Lower leg skin (tissue), 3 donors: ENCODE data around the gene CNR1.

Experiments used
- CTCF ChIP-seq, 3 donors: fragments of 450-650 bp; IDR thresholded peaks; one replicate each; pipeline ENCODE4 v1.5.1; 2016; ENCODE audit warnings: antibody characterized with exemption in 3 of 3, mild to moderate bottlenecking in 3 of 3, moderate library complexity in 2 of 3
- POLR2A ChIP-seq, 2 donors: fragments of 450-650 bp; IDR thresholded peaks; one replicate each; pipeline ENCODE4 v1.6.1; 2016 to 2017; ENCODE audit warnings: antibody characterized with exemption in 2 of 2, mild to moderate bottlenecking in 1 of 2, moderate library complexity in 1 of 2

GRCh38 chr6:88141561-88142296, 24.4 kb downstream of the CNR1 start:
- TF ChIP-seq POLR2A (IDR thresholded peaks at IDR 0.05) (no peak), CTCF (IDR thresholded peaks at IDR 0.05) (no peak)
